Lower leg skin (tissue), 4 donors: Measurements from ENCODE around the gene B3GALT4. TPM values are rescaled to one million over a fixed set of nuclear protein-coding genes. Genes with fewer than 3 reads are reported as not detected.
A peak's percentile ranks its signal among the peaks of the same experiment; 100 is the strongest.

ENCODE experiments used
- DNase-seq, 2 donors: peaks; one replicate each; pipeline ENCODE4 v3.0.0-alpha.2; 2019; ENCODE audit warnings: low spot score in 2 of 2
- H3K4me3 ChIP-seq: fragments of 200-600 bp; sonication (generic); 2 replicates; pipeline ENCODE4 v1.5.1; 2017; ENCODE audit warnings: mild to moderate bottlenecking, low read depth; ENCODE audit not compliant: poor library complexity, severe bottlenecking
- POLR2A ChIP-seq, 2 donors: fragments of 450-650 bp; IDR thresholded peaks; one replicate each; pipeline ENCODE4 v1.6.1; 2016 to 2017; ENCODE audit warnings: antibody characterized with exemption in 2 of 2, mild to moderate bottlenecking in 1 of 2, moderate library complexity in 1 of 2
- WGBS, 2 donors: methylation state at CpG; one replicate each; pipeline ENCODE4 v1.1.5; 2018; 5-methylcytosine and 5-hydroxymethylcytosine counted together
- intact Hi-C: fragments of 100-400 bp; cut with DNase I; formaldehyde crosslinking; loops from one replicate; pipeline ENCODE4 v1.15.0; 2023; ENCODE audit warnings: low total_unique reads
- total RNA-seq, 4 donors: library from RNA; depleted of rRNA; stranded (reverse); fragments of >200 nt; gene quantifications; one replicate each; pipeline ENCODE4 v1.1.0, GENCODE V29; 2016
- TF ChIP-seq, protein P1 (sequence below), 3 donors: fragments of 450-650 bp; IDR thresholded peaks; one replicate each; pipeline ENCODE4 v1.5.1; 2016; ENCODE audit warnings: antibody characterized with exemption in 3 of 3, mild to moderate bottlenecking in 3 of 3, moderate library complexity in 2 of 3

B3GALT4 gene
- total RNA-seq, 4 donors from 2014 or later: 24.8 to 31.0 (median 26.3) TPM

DNA sequence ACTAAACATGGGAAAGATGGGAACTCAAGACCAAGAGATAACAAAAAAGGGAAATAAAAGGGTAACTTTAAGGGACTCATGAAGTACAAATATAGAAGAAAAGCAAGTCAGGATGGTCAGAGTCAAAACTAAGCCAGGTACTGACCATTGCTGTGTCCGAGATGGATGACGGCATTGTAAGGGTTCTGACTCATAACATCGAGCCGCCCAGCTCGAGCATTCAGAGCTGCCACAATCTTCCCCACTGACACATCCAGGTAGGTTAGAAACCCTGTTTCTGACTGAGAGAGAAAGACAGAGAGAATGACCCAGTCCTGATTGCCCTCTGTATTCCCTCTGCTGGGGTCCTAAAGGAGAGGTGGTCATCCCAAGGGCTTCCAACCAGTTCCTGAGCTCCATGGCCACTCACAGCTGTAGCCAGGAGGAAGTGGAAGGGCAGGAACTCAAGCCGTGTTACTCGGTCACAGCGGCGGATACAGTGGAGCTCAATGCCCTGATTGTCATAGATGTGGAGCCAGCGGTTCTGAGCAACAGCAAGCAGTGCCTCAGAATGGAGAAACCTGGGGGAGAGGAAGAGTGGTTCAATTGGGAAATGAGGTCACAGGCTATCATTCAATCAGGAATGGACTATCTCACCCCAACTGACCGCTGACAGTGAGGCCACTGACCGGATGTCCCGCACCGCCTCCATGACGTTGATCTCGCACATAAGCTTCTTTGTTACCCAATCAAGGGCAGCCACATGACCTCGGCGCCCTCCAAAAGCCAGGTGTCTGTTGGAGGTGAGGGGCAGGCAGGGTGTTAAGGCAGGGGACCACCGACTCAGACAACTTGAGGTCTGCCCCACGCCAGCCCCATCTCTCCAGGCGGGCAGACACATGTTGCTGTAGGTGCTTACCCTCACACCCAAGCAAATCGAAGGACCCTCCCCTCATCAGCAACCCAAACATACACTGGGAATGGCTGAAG, 10.3 kb downstream of the B3GALT4 start:
- 89% methylated on average over 18 to 22 of the region's 22 CpGs for WGBS, 2 donors
- intact Hi-C loops: no loop called here
- TF ChIP-seq, protein P1, sequence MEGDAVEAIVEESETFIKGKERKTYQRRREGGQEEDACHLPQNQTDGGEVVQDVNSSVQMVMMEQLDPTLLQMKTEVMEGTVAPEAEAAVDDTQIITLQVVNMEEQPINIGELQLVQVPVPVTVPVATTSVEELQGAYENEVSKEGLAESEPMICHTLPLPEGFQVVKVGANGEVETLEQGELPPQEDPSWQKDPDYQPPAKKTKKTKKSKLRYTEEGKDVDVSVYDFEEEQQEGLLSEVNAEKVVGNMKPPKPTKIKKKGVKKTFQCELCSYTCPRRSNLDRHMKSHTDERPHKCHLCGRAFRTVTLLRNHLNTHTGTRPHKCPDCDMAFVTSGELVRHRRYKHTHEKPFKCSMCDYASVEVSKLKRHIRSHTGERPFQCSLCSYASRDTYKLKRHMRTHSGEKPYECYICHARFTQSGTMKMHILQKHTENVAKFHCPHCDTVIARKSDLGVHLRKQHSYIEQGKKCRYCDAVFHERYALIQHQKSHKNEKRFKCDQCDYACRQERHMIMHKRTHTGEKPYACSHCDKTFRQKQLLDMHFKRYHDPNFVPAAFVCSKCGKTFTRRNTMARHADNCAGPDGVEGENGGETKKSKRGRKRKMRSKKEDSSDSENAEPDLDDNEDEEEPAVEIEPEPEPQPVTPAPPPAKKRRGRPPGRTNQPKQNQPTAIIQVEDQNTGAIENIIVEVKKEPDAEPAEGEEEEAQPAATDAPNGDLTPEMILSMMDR (IDR thresholded peaks at IDR 0.05): no peak
- no peak for TF ChIP-seq POLR2A (IDR thresholded peaks at IDR 0.05)
- no peak overlapping the region for H3K4me3 ChIP-seq
- DNase-seq: no peak

DNA sequence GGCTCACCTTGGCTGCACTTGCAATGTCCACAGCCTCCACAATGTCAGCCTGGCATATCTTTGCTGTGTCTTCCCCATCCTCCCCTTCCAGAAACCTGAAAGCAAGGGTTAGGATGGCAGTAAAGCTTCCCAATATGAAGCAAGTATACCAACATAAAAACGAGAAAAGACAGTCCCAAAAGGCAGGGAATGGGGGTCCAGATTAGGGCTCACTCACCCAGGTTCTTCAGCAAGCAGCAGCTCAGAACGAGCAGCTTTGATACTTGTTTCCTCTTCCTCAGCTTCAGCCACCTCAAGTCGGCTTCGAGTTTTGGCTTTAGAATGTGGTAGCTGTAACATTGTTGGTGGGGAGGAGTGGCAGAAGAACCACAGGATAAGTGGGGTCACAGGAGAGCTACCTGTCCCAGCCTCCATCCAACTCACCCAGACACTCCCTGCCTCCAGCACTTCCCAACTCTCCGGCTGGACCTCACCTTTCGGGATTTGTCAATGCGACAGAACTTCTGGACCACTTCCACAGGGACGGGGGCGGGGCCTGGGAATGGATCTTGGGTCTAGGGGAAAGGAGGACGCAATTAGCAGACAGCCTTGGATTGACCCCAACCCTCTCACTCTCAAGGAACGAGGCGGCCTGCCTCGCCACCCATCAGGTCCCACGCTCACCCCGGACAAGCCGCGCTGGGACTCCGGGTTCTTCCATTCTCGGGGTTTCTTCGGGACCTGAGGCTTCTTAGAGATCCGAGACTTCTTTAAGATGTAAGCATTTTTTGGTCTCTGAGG, 11.4 kb downstream of the B3GALT4 start:
- no peak for DNase-seq
- intact Hi-C loops: no loop called here
- 9 to 15% methylated on average over 21 of the region's 21 CpGs for WGBS, 2 donors
- TF ChIP-seq, protein P1 (IDR thresholded peaks at IDR 0.05): no peak
- peak overlapping the region; percentile 56 for H3K4me3 ChIP-seq

- intact Hi-C loops: no loop called here
- TF ChIP-seq POLR2A (IDR thresholded peaks at IDR 0.05): no peak
- DNase-seq: peak; percentile 88 to 94
- 0% methylated on average over 41 to 43 of the region's 43 CpGs for WGBS, 2 donors
- peak within 1 kb of the TSS; percentile 56 for H3K4me3 ChIP-seq
Observed at GRCh38 chr6:33288921-33289783, 12.2 kb downstream of the B3GALT4 start, which contains the start of the genes PFDN6 and WDR46. Gene PFDN6 (plus strand): TSS chr6:33289601. CDS start chr6:33289857, 256 bp downstream. Gene WDR46 (minus strand): TSS chr6:33289239. CDS start chr6:33289170, 69 bp downstream.

DNA sequence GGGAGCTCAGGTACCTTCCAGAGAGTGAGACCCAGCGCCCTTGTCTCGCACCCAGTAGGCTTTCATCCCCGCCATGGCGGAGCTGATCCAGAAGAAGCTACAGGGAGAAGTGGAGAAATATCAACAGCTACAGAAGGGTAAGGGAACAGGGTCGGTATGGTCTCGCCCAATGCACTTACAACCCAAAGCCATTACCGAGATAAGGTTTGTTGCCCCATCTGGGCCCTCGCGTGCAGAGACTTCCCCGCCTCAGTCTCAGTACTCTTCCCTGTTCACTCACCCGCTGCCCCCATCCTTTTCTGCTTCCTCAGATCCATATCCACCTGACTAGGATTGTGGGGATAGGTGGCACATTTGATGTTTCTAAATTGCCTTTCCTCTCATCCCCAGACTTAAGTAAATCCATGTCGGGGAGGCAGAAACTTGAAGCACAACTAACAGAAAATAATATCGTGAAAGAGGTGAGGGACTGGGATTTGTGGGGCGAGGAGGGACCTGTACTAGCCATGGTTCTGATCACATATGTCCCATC, 12.9 kb downstream of the B3GALT4 start:
- intact Hi-C loops: loop anchor here (5.0 kb wide), 1 partner anchor 873 kb away; no protein-coding TSS in a partner anchor
- peak overlapping the region; percentile 56 for H3K4me3 ChIP-seq
- DNase-seq: no peak
- TF ChIP-seq POLR2A (IDR thresholded peaks at IDR 0.05): no peak
- TF ChIP-seq, protein P1 (IDR thresholded peaks at IDR 0.05): no peak
- WGBS, 2 donors: 3 to 5% methylated on average over 14 of the region's 14 CpGs

GRCh38 chr6:33290459-33290858, 13.5 kb downstream of the B3GALT4 start:
- intact Hi-C loops: loop anchor here (5.0 kb wide), 1 partner anchor 873 kb away; no protein-coding TSS in a partner anchor
- TF ChIP-seq POLR2A (IDR thresholded peaks at IDR 0.05): no peak
- TF ChIP-seq, protein P1 (IDR thresholded peaks at IDR 0.05): no peak

More at GRCh38 chr6:33290459-33290858, 13.5 kb downstream of the B3GALT4 start:
- no peak overlapping the region for H3K4me3 ChIP-seq
- 66 to 69% methylated on average over 7 of the region's 7 CpGs for WGBS, 2 donors
- DNase-seq: no peak
